Dermis microvascular lymphatic vessel endothelial cell (primary cell): Measurements from ENCODE around the gene POP4. TPM values are rescaled to one million over a fixed set of nuclear protein-coding genes. Genes with fewer than 3 reads are reported as not detected.

ENCODE experiments used
- DNase-seq, 2 donors: peaks; one replicate each; pipeline versions ENCODE4 v3.0.0 to v3.0.0-alpha.2; 2010; ENCODE audit warnings: low read depth in 2 of 2
- total RNA-seq: library from RNA; depleted of rRNA; stranded (reverse); fragments of >200 nt; gene quantifications from 2 replicates; pipeline ENCODE4 v1.2.1, GENCODE V29; 2014

The POP4 gene
- total RNA-seq, 1 donor from 2014 or later = 57.8 TPM

DNA sequence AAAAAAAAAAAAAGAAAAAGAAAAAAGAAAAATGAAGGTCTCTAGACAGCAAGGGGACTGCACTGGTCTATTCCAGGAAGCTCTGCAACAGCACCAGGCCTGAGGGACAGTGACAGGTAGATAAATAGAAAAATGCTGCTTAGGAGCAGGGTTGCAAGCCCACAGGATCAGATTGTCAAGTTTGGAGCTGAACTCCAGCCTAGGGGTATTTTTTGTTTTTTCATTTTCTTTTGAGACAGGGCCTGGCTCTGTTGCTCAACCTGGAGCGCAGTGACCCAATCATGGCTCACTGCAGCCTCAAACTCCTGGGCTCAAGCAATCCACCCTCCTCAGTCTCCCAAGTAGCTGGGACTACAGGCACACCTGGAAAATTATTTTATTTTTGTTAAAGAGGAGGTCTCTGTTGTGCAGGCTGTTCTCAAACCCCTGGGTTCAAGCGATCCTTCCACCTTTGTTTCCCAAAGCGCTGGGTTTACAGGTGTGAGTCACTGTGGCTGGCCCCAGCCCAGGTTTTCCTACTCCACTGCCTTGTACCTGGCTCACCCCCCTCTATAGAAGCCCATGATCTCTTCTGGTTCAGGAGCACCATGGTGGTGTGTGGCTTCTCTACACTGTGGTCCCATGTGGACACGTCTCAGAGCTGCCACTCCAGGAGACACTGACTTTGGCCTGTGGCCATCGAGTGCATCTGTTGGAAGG, 23.9 kb downstream of the POP4 start:
- DNase-seq = no peak

DNA sequence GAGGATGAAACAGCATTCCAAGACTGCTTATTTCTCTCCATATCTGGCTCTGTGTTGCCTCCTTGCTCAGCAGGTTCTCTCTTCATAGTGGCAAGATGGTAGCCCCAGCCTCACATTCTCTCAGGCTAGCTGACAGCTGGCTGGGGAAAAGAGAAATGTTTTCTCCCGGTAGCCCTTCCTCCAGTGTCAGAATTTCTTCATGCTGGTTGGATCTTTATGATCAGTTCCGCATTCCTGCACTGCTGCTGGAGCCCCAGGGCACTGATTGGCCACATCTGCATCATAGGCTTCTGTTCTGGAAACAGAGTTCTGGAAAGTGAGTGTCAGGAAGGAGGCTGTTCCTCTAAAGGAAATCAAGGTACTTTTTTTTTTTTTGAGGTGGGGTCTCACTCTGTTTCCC, 24.6 kb downstream of the POP4 start:
- DNase-seq = no peak

DNA sequence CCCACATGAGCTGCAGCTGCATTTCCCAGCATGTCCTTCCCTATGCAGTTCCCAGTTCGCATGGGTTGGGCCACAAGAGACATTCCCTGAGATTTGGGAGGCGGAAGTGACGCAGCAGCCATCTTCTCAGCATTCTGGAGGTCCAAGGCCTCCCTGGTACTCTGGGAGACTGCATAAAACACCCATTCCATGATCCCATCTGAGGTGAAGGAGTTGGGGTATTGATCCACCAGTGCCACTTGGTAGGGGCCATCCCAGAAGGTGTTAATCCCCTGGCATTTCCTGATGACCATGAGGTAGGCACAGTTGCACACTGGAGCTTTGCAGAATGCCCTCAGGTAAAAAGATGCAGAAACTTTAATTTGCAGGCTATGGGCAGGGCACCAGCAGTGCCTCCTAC, 25.4 kb downstream of the POP4 start:
- no peak for DNase-seq

DNA sequence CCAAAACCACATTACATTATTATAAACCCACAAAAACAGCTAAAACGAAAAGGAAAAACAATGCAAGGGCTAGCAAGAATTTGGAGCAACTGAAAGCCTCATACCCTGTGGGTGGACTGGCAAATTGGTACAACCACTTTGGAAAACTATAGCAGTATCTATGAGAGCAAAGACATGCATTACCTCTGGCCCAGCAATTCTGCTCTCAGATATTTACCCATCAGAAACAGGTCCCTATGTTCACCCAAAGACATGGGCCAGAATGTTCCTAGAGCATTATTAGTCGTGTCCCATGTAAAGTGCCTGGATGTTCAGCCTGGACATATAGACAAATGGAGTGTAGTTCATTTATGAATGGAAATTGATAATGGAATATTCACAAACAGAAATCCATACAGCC, 27.9 kb downstream of the POP4 start:
- no peak for DNase-seq

DNA sequence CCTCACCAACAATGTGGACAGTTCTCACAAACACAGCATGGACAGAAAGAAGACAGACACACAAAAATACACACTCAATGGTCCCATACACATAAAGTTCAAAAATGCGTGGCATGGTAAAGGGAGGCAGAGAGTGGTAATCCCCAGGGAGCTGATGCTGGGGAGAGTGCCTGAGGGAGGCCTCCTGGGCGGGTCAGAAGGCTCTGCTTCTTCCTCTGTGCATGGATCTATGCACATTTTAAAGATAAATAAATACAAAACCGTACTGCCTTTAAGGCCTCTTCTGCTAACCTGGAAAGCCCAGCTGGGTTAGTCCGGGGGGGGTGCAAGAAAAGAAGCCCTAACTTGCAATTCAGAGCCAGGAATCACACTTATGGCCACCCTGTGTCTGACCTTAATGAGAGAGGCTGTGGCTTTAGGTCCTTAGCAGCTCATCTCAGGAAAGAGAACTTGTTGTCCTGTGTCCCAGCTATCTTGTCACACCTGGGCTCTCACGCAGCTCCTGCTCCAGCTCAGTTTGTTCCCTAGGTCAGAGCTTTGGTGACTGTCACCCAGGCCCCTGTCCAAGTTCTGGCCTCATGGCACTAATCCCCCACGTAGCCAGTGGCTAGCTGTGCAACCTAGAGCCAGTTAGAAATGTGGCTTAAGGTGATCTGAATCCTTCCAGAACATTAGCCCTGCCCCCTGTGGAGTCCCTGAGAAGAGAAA, 28.5 kb downstream of the POP4 start:
- no peak for DNase-seq

DNA sequence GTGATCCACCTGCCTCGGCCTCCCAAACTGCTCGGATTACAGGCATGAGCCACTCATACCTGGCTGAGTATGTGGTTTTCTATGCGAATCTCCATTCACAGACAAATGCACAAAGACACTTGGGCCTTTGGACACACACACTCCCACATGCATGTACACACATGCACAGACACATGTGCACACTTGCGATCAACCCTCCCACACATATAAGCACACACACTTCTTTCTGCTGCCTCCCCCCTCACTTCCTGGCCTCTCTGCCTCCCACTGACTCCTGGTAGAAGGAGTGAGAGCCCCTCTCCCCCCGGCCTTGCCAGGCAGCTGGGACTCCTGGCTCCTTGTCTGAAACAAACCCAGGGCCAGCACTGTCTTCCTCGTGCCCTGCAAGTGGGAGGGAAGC, 29.9 kb downstream of the POP4 start:
- DNase-seq = no peak

DNA sequence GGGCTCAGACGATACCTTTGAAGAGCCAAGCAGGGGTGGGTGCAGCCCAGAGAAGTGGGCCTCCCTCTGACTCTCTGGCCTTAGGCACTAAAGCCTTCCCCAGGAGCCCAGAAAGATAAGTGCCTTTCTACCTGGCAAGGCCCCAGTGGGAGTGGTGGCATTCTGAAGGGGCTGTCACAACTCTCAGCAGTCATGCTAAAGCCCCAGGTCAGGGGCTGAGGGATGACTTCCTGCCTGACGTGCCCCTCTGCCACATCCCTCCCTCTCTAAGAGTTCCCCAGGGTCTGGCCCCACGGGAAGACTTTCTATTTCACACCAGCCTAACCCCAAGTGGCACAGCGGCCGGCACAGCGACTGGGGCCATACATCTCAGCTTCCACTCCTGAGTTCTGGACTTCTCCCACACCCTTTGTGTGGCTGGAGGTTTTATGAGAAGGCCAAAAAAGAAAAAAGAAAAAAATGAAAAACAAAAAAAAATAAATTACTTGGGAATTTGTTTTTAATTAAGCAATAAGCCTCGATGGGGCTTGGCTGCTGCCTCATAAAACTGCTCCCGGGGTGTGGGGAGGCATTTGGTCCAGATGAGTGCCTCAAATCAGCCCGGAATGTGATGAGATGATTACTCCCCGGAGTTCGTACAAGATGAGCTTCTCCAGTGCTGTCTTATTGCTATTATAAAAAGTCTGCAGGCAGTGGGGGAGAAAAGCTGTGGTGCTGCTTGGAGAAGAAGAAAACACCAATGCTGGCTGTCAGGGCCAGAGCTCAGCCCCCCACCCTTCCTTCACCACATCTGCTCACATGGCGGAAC, 30.7 kb downstream of the POP4 start:
- no peak for DNase-seq

DNA sequence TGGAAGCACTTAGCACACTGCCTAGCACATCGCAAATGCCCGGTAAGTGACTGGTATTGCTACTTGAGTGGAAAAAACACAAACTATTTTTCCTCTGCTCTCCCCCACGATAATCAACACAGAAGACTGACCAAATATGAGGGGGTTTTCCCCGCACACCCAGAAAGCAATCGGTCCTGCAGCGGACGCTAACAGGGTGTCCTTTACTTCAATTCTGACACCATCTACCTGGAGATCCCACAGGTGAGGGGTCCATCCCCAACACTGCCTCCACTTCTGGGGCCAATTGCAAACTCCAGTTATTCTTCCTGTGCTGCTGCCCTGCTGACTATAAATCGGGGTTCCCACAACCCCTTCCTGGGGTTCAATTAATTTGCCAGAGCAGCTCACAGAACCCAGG, 33.0 kb downstream of the POP4 start:
- no peak for DNase-seq

DNA sequence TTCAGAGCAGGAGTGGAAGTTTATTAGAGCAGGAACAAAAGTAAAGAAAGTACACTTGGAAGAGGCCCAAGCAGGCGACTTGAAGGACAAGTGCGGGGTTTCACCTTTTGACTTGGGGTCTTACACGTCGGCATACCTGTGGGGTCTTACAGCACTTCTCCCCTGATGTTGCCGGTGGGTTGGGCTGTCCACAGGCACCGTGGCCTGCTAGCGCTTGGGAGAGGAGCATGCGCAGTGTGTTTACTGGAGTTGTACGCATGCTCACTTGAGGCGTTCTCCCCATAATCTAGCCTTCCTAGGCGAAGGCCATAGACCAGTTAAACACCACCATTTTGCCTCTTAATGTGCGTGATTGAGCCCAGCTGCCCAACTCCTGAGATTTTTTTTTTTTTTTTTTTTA, 34.1 kb downstream of the POP4 start:
- DNase-seq = no peak

DNA sequence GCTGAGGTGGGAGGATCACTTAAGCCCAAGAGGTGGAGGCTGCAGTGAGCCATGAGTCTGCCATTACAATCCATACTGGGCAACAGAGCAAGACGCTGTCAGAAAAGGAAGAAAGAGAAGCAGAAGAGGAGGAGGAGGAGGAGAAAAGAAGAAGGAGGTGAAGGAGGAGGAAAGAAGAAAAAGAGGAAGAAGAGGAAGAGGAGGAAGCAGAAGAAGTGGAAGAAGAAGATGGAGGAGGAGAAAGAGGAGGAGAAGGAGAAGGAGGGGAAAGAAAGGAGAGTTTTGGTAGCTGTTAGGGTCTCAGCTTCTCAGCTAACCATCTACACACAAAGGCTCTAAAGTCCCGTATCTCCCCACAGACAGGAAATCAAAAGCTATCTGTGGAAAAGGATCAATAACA, 35.5 kb downstream of the POP4 start:
- no peak for DNase-seq

DNA sequence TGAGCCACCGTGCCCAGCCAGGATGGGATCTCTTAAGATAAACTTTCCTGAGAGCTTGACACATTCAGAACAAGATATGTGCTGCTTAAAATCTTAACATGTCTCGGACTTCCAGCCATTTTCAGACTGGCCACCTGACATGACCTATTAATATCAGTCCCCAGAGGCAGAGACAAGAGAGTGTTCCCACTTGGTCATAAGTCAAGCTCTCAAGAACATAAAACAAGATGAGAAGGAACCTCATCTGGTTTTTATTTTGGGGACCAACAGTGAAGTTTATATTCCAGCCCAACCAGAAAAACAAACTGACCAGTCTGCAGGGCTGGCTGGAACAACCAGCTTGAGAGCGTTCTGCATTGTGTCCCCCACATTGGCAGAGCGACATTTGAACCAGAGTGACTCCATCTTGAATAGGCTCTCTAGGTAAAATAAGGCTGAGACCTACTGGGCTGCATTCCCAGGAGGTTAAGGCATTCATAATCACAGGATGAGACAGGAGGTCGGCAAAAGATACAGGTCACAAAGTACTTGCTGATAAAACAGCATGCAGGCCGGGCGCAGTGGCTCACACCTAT, 37.4 kb downstream of the POP4 start:
- no peak for DNase-seq

DNA sequence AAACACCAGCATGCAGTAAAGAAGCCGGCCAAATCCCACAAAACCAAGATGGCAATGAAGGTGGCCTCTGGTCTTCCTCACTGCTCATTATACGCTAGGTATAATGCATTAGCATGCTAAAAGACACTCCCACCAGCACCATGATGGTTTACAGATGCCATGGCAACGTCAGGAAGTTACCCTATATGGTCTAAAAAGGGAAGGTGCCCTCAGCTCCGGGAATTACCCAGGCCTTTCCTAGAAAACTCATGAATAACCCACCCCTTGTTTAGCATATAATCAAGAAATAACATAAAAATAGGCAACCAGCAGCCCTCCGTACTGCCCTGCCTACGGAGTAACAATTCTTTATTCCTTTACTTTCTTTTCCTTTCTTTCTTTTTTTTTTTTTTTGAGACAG, 38.1 kb downstream of the POP4 start:
- DNase-seq = no peak

DNA sequence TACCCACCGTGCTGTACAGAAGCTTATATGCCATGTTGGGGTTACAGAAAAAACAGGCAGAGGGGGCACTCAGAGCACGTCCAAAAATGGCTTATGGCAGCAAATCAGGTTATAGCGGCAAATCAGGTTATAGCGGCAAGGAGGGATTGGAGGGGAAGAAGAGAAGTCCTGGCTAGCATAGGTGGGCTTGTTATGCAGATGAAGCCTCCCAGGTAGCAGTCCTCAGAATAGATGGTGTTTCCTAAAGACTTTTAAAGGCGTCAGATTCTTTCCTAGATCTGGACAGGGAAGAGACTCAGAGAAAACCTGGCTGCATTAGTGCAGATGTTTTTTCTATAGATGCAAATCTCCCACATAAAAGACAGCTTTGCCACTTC, 39.4 kb downstream of the POP4 start:
- no peak for DNase-seq

DNA sequence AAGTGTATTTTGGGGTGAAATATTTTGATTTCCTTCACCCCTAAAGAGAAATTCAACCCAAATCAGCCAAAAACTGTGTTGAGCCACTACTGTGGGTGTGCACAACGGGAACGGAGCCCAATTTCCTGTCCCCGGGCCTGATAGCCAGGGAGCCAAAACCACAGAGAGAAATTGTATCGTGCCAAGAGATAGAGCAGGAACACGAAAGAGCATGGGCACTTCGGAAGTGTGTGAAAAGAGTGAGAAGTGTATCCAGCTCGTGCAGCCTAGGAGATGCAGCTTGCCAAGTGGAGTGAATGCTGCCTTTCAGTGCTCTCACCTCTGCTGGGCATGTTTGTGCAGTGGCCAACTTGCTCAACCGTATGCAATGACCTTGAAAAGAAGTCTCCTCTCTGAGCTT, 39.8 kb downstream of the POP4 start:
- DNase-seq = no peak

DNA sequence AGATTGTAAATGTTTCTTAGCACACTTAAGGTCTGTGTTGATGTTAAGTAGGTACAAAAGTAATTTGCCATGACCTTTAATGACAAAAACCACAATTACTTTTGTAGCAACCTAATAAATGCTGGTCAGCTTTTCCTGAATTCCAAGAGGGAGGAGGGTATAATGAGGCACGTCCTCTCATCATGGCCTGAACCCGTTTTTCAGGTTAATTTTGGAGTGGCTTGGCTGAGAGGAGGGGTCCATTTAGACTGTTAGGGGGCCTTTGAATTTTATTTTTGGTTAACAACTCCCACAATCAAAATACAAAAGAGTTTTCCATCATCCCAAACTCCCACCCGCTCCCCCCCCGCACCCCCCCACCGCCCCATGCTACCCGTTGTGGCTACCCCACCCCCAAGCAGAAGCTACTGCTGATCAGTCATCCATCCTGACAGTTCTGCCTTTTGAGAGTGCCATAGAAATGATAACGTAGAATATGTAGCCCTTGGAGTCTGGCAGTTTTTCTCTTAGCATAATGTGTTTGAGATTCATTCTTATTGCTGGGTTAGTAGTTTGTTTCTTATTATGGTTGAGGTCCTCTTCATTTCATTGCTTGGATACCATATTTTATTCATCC, 44.8 kb downstream of the POP4 start:
- DNase-seq = no peak

DNA sequence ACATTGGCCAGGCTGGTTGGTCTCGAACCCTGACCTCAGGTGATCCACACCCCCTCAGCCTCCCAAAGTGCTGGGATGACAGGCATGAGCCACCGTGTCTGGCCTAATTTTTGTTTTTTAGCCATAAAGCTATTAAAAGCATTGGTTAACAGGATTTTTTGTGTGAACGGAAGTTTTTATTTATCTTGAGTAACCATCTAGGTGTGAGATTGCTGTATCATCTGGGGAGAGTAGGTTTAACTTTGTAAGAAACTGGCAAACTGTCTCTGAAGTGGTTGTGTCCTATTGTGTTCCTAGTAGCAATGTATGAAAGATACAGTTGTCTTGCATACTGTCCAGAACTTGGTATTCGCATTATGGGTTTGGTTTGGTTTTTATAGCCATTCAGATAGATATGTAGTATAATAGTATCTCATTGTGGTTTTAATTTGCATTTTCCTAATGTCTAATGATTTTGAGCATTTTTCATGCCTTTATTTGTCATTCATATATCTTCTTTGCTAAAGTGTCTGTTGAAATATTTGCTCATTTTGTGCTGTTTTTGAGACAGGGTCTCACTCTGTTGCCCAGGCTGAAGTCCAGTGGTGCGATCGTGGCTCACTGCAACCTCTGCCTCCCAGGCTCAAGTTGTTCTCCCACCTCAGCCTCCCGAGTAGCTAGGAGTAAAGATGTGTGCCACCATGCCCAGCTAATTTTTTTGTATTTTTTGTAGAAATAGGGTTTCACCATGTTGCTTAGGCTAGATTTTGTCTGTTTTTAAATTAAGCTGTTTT, 45.7 kb downstream of the POP4 start:
- DNase-seq = no peak

DNA sequence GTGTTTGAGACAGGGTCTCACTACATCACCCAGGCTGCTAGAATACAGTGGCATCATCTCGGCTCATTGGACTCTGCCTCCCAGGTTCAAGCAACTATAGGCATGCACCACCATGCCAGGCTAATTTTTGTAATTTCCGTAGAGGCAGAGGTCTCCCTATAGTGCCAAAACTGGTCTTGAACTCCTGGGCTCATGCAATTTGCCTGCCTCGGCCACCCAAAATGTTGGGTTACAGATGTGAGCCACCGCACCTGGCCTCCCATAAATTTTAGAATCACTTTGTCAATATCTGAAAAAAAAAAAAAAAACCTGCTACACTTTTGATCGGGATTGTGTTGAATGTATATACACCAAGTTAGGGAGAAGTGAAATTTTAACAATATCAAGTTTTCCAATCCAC, 47.3 kb downstream of the POP4 start:
- DNase-seq = no peak

DNA sequence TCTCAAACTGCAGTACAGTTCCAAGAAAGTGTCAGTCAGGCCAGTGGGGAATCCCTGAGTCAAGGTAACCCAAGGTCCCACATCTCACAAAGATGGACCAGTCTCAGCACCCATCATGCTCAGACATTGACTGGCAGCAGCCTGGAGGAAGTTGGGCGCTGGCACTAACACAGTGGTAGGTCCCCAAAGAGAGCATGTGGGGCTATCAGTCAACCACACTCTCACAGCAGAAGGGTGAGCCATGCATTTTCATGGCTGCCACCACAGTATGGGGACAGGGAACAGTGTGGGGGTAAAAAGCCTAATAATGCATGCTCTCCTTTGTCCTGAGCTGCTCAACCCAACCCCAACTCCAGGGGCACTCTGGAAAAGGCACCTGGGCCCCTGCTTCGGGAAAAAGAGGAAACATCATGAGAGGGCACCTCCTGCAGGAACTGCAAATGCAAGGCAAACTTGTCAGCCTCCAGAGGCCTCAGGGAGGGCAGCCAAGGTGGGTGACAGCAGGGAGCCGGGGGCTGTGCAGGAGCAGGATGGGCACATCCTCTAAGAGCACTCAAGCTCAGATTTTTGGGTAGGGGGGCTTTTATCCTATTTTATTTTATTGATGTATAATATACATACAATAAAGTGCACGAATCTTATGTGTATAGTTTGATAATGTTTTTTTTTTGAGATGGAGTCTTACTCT, 49.7 kb downstream of the POP4 start:
- no peak for DNase-seq

DNA sequence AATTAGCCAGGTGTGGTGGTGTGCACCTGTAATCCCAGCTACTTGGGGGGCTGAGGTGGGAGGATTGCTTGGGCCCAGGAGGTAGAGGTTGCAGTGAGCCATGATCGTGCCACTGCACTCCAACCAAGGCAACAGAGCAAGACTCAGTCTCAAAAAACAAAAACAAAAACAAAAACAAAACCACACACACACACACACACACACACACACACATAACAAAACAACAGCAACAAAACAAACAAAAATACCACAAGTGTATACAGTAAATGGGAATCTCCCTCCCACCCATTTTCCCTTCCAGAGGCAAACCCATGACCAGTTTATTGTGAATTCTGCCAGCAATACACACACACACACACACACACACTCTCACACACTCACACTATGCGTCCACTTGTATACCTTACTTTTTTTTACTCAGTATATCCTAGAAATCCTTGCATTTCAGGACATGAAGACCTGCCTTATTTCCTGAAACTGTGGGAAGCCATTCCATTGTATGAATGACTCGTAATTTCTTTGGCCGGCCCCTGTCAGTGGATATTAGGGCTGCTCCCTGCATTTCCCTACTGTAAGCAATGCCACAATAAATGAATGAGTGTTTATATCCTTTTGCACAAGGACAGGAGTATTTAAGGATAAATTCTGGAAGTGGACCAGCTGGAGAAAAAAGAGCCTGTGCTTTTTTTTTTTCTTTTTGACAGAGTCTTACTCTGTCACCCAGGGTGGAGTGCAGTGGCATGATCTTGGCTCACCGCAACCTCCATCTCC, 52.3 kb downstream of the POP4 start:
- DNase-seq = no peak

DNA sequence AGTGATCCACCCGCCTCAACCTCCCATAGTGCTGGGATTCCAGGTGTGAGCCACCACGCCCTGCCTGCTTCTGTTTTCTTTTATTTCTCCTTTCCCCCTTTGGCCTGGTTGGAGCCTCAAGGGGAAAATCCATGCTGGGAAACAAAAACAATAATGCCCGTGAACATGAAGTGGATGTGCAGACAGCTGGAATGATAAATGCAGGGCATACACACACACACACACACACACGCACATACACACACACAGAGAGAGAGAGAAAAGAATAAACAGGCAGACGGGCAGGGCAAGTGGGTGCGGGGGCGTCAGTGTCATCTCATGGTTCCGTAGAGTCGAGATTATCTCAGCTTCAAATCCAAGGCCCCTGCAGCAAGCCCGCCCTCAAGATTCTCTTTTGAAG, 54.8 kb downstream of the POP4 start:
- DNase-seq = no peak
